ENCODE measurements around the gene RRAGD.

Gene RRAGD

DNA sequence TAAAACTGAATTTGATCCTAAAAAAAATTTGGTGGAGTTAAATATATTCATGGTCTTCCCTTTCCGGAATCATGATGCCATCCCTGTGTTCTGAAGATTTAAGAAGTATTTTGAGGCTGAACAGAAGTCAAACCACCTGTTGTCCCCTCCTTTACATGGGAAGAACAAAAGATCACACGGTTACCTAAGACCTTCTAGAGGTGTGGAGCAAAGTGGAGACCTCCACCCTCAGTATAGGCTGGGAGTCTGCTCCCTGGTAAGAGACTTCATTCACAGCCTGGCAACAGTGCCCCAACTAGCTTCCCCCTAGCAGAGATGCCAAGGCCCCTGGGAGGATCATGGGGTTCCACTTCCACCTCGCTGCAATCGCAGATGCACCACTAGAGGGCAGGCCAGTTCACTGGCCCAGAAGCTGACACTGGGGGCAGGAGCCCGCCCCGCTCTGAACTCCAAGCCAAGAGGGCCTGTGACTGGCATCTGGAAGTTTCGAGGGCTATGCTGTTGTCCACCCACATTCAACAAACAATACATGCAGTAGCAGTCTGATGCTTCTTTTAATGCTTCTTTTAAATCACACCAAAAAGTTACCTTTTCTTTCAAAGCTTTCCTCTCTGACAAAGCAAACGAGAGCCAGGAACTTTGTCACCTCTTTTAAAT lies 40.1 kb downstream of the RRAGD start:
- no peak overlapping the region for H2AFZ ChIP-seq (ENCODE audit: low read depth, low read length)
- no peaks in the 10 kb centered on the region for H3K79me1 ChIP-seq (replicated peaks; ENCODE audit: low read length, poor library complexity, severe bottlenecking)
- H4K91ac ChIP-seq (ENCODE audit: low read length): no peak overlapping the region
- WGBS: 38% methylated on average over 8 of the region's 8 CpGs
- H2BK12ac ChIP-seq (ENCODE audit: low read length in 2 of 2): no peak overlapping the region
- no peak overlapping the region for H3K14ac ChIP-seq (ENCODE audit: low read length in 2 of 2)
- H3K9ac ChIP-seq (ENCODE audit: low read length): no peak overlapping the region
- H3K4ac ChIP-seq (ENCODE audit: low read depth in 1 of 2, low read length in 2 of 2): no peak overlapping the region
- H3K27ac ChIP-seq (ENCODE audit: low read length, poor library complexity, severe bottlenecking): no peak overlapping the region
- H3K4me3 ChIP-seq (ENCODE audit: insufficient read depth in 1 of 2, low read depth in 1 of 2, low read length in 2 of 2): no peak overlapping the region
- H2BK5ac ChIP-seq (ENCODE audit: low read depth, low read length, poor library complexity, severe bottlenecking): no peak overlapping the region
- no peaks in the 10 kb centered on the region for H3K36me3 ChIP-seq (ENCODE audit: control insufficient read depth in 1 of 2, insufficient read depth in 2 of 2, low read depth in 1 of 2, low read length in 2 of 2)
- no peaks in the 10 kb centered on the region for H3K9me3 ChIP-seq (ENCODE audit: control insufficient read depth, low read length)
- no peak overlapping the region for H4K8ac ChIP-seq (ENCODE audit: low read length)
- peaks cover 4% of the 10 kb centered on the region for H3K4me1 ChIP-seq (ENCODE audit: control insufficient read depth, insufficient read depth, low read depth, low read length)
- no peak overlapping the region for H2AK5ac ChIP-seq (ENCODE audit: low read length, severe bottlenecking)
- peak; percentile 72 for DNase-seq
- H3K18ac ChIP-seq (ENCODE audit: low read depth in 1 of 2, low read length in 2 of 2): peak overlapping the region in 1 of 2 experiments; percentile 68
- H2BK15ac ChIP-seq (ENCODE audit: low read depth, poor library complexity, severe bottlenecking): no peak overlapping the region
- no peak overlapping the region for H3K4me2 ChIP-seq (ENCODE audit: low read length, poor library complexity, severe bottlenecking)
- H2BK120ac ChIP-seq (ENCODE audit: low read depth, low read length): no peak overlapping the region
- no peaks in the 10 kb centered on the region for H3K27me3 ChIP-seq (ENCODE audit: control insufficient read depth in 1 of 2, insufficient read depth in 1 of 2, low read length in 2 of 2)
- H3K23ac ChIP-seq (ENCODE audit: low read length in 2 of 2): no peak overlapping the region

DNA sequence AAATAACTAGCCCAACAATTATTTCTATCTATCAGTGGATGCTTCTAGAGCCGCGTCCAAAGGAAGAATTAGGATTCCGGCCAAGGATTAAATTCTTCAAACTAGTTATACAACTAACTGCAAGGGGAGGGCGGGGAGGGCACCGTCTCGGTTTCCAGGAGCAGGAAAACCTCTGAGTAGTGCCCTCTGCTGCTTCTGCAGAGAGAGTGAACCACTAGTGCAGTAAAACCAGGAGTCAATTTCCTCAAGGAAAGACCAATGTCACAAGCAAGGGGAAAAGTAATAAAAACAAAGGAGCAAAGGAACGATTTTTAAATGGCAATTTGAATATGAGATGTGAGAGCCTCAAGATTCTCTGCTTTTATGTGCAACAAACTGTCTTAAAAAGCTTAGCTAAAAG lies 43.1 kb downstream of the RRAGD start:
- H2BK120ac ChIP-seq (ENCODE audit: low read depth, low read length): no peak overlapping the region
- DNase-seq: peak; percentile 50
- WGBS: 15% methylated on average over 7 of the region's 7 CpGs

DNA sequence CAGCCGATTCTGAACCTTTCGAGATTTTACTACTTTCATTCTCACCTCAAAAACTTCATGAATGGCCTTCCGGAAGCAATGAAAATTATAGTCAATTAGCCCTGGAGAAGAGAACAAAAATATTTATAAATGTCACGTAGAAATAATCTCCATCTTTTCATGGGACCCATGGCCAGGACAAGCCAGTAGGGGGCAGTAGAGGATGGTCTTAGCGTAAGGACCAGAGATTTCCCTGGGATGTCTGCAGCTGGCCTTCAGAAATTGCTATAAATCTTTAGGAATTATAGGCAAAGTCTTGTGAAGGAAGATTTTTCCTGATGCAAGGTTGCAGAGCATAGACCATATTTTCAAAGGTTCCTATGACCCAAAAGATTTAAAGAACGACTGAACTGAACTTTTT lies 44.0 kb downstream of the RRAGD start:
- H2BK5ac ChIP-seq (ENCODE audit: low read depth, low read length, poor library complexity, severe bottlenecking): no peak overlapping the region
- WGBS: 23% methylated on average over 2 of the region's 6 CpGs
- no peak overlapping the region for H2AFZ ChIP-seq (ENCODE audit: low read depth, low read length)
- no peak overlapping the region for H3K4me3 ChIP-seq (ENCODE audit: insufficient read depth in 1 of 2, low read depth in 1 of 2, low read length in 2 of 2)
- H3K4me2 ChIP-seq (ENCODE audit: low read length, poor library complexity, severe bottlenecking): no peak overlapping the region
- H3K79me1 ChIP-seq (replicated peaks; ENCODE audit: low read length, poor library complexity, severe bottlenecking): no peaks in the 10 kb centered on the region
- no peak overlapping the region for H3K4ac ChIP-seq (ENCODE audit: low read depth in 1 of 2, low read length in 2 of 2)
- no peak overlapping the region for H2BK15ac ChIP-seq (ENCODE audit: low read depth, poor library complexity, severe bottlenecking)
- no peak overlapping the region for H3K23ac ChIP-seq (ENCODE audit: low read length in 2 of 2)
- no peak overlapping the region for H2BK12ac ChIP-seq (ENCODE audit: low read length in 2 of 2)
- H2AK5ac ChIP-seq (ENCODE audit: low read length, severe bottlenecking): no peak overlapping the region
- no peaks in the 10 kb centered on the region for H3K4me1 ChIP-seq (ENCODE audit: control insufficient read depth, insufficient read depth, low read depth, low read length)
- DNase-seq: peak; percentile 52
- no peaks in the 10 kb centered on the region for H3K9me3 ChIP-seq (ENCODE audit: control insufficient read depth, low read length)
- no peaks in the 10 kb centered on the region for H3K36me3 ChIP-seq (ENCODE audit: control insufficient read depth in 1 of 2, insufficient read depth in 2 of 2, low read depth in 1 of 2, low read length in 2 of 2)
- no peak overlapping the region for H4K91ac ChIP-seq (ENCODE audit: low read length)
- no peak overlapping the region for H2BK120ac ChIP-seq (ENCODE audit: low read depth, low read length)
- H3K18ac ChIP-seq (ENCODE audit: low read depth in 1 of 2, low read length in 2 of 2): no peak overlapping the region
- H3K27me3 ChIP-seq (ENCODE audit: control insufficient read depth in 1 of 2, insufficient read depth in 1 of 2, low read length in 2 of 2): no peaks in the 10 kb centered on the region
- no peak overlapping the region for H4K8ac ChIP-seq (ENCODE audit: low read length)
- no peak overlapping the region for H3K27ac ChIP-seq (ENCODE audit: low read length, poor library complexity, severe bottlenecking)
- no peak overlapping the region for H3K9ac ChIP-seq (ENCODE audit: low read length)
- no peak overlapping the region for H3K14ac ChIP-seq (ENCODE audit: low read length in 2 of 2)

More for the DNA sequence above, 43.1 kb downstream of the RRAGD start:
- no peaks in the 10 kb centered on the region for H3K79me1 ChIP-seq (replicated peaks; ENCODE audit: low read length, poor library complexity, severe bottlenecking)
- H3K18ac ChIP-seq (ENCODE audit: low read depth in 1 of 2, low read length in 2 of 2): no peak overlapping the region
- H3K14ac ChIP-seq (ENCODE audit: low read length in 2 of 2): no peak overlapping the region
- H4K91ac ChIP-seq (ENCODE audit: low read length): no peak overlapping the region
- H3K23ac ChIP-seq (ENCODE audit: low read length in 2 of 2): no peak overlapping the region
- H3K4me2 ChIP-seq (ENCODE audit: low read length, poor library complexity, severe bottlenecking): no peak overlapping the region
- no peak overlapping the region for H3K4me3 ChIP-seq (ENCODE audit: insufficient read depth in 1 of 2, low read depth in 1 of 2, low read length in 2 of 2)
- H2AFZ ChIP-seq (ENCODE audit: low read depth, low read length): no peak overlapping the region
- peak overlapping the region; percentile 28 for H3K9ac ChIP-seq (ENCODE audit: low read length)
- H3K9me3 ChIP-seq (ENCODE audit: control insufficient read depth, low read length): no peaks in the 10 kb centered on the region
- H3K36me3 ChIP-seq (ENCODE audit: control insufficient read depth in 1 of 2, insufficient read depth in 2 of 2, low read depth in 1 of 2, low read length in 2 of 2): no peaks in the 10 kb centered on the region
- H3K4ac ChIP-seq (ENCODE audit: low read depth in 1 of 2, low read length in 2 of 2): no peak overlapping the region
- H3K27me3 ChIP-seq (ENCODE audit: control insufficient read depth in 1 of 2, insufficient read depth in 1 of 2, low read length in 2 of 2): no peaks in the 10 kb centered on the region
- H2AK5ac ChIP-seq (ENCODE audit: low read length, severe bottlenecking): no peak overlapping the region
- H2BK5ac ChIP-seq (ENCODE audit: low read depth, low read length, poor library complexity, severe bottlenecking): no peak overlapping the region
- H3K27ac ChIP-seq (ENCODE audit: low read length, poor library complexity, severe bottlenecking): no peak overlapping the region
- H2BK15ac ChIP-seq (ENCODE audit: low read depth, poor library complexity, severe bottlenecking): no peak overlapping the region
- H2BK12ac ChIP-seq (ENCODE audit: low read length in 2 of 2): no peak overlapping the region
- H4K8ac ChIP-seq (ENCODE audit: low read length): no peak overlapping the region
- no peaks in the 10 kb centered on the region for H3K4me1 ChIP-seq (ENCODE audit: control insufficient read depth, insufficient read depth, low read depth, low read length)

DNA sequence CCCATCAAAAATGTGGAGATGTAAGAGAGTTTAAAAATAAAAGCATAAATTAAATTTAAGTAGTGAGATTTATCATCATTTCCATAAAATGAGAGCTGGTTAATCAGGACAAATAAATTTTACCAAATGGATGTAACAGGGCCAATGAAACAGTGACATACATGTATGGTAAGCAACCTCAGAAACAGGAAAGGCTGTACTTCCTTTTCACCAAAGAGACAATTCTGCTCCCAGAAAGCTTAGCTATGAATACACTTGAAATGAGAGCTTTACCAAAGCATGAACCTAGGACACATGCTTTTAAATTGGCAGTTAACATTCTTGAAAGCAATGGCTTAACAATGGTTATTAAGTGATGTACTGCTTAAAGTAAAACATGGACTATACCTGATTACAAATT lies 47.5 kb downstream of the RRAGD start:
- Histone ChIP-seq H2BK120ac (ENCODE audit: low read depth, low read length) (no peak overlapping the region), H3K18ac (ENCODE audit: low read depth in 1 of 2, low read length in 2 of 2) (no peak overlapping the region), H3K4me2 (ENCODE audit: low read length, poor library complexity, severe bottlenecking) (no peak overlapping the region), H3K27ac (ENCODE audit: low read length, poor library complexity, severe bottlenecking) (no peak overlapping the region), H4K91ac (ENCODE audit: low read length) (no peak overlapping the region), H3K79me1 (replicated peaks; ENCODE audit: low read length, poor library complexity, severe bottlenecking) (no peaks in the 10 kb centered on the region), H3K4ac (ENCODE audit: low read depth in 1 of 2, low read length in 2 of 2) (no peak overlapping the region), H2BK12ac (ENCODE audit: low read length in 2 of 2) (no peak overlapping the region), H2AK5ac (ENCODE audit: low read length, severe bottlenecking) (no peak overlapping the region), H3K14ac (ENCODE audit: low read length in 2 of 2) (no peak overlapping the region), H3K4me3 (ENCODE audit: insufficient read depth in 1 of 2, low read depth in 1 of 2, low read length in 2 of 2) (no peak overlapping the region), H2AFZ (ENCODE audit: low read depth, low read length) (no peak overlapping the region), H3K9ac (ENCODE audit: low read length) (no peak overlapping the region), H3K23ac (ENCODE audit: low read length in 2 of 2) (no peak overlapping the region), H2BK5ac (ENCODE audit: low read depth, low read length, poor library complexity, severe bottlenecking) (no peak overlapping the region), H2BK15ac (ENCODE audit: low read depth, poor library complexity, severe bottlenecking) (no peak overlapping the region), H3K36me3 (ENCODE audit: control insufficient read depth in 1 of 2, insufficient read depth in 2 of 2, low read depth in 1 of 2, low read length in 2 of 2) (no peaks in the 10 kb centered on the region), H3K4me1 (ENCODE audit: control insufficient read depth, insufficient read depth, low read depth, low read length) (no peaks in the 10 kb centered on the region), H4K8ac (ENCODE audit: low read length) (no peak overlapping the region), H3K9me3 (ENCODE audit: control insufficient read depth, low read length) (no peaks in the 10 kb centered on the region), H3K27me3 (ENCODE audit: control insufficient read depth in 1 of 2, insufficient read depth in 1 of 2, low read length in 2 of 2) (no peaks in the 10 kb centered on the region)
- no peak for DNase-seq

Measured in mesenchymal stem cell (in vitro differentiated cells and primary cell).